DOHH2 (cell line): ENCODE measurements around the gene FAM193A.
"Not testable (repeated sequence)": the region's sequence is repeated elsewhere in the genome, so short reads cannot be mapped to it uniquely, and the experiment has no call there.

Experiments
- H3F3A ChIP-seq: fragments of 200-600 bp; sonication (generic), shearing (Covaris generic); 2 replicates; pipeline ENCODE4 v1.6.0; 2016; ENCODE audit warnings: antibody characterized with exemption, mild to moderate bottlenecking; ENCODE audit not compliant: control insufficient read depth, insufficient read depth
- H3K27ac ChIP-seq: fragments of 200-600 bp; sonication (generic); 2 replicates; pipeline ENCODE4 v1.5.1; 2014; ENCODE audit warnings: low read depth, mild to moderate bottlenecking, low read length, moderate library complexity
- H3K27me3 ChIP-seq: fragments of 200-600 bp; sonication (generic); 2 replicates; pipeline ENCODE4 v1.6.1; 2014; ENCODE audit warnings: mild to moderate bottlenecking, low read length, mixed read lengths; ENCODE audit not compliant: control insufficient read depth
- H3K36me3 ChIP-seq: fragments of 200-600 bp; sonication (generic); 2 replicates; pipeline ENCODE4 v1.6.1; 2014; ENCODE audit warnings: mild to moderate bottlenecking, low read length, moderate library complexity, mixed read lengths; ENCODE audit not compliant: control insufficient read depth
- H3K4me1 ChIP-seq: fragments of 200-600 bp; sonication (generic); 2 replicates; pipeline ENCODE4 v1.6.1; 2014; ENCODE audit warnings: mild to moderate bottlenecking, low read length, mixed read lengths; ENCODE audit not compliant: control insufficient read depth
- H3K4me2 ChIP-seq: fragments of 200-600 bp; sonication (generic); 2 replicates; pipeline ENCODE4 v1.6.0; 2014; ENCODE audit warnings: mild to moderate bottlenecking, low read length, moderate library complexity
- H3K4me3 ChIP-seq: fragments of 200-600 bp; sonication (generic); 2 replicates; pipeline ENCODE4 v1.5.1; 2014; ENCODE audit warnings: mild to moderate bottlenecking, low read length, mixed read lengths
- H3K79me2 ChIP-seq: fragments of 200-600 bp; sonication (generic); 2 replicates; pipeline ENCODE4 v1.6.1; 2014; ENCODE audit warnings: mild to moderate bottlenecking, low read length, mixed read lengths; ENCODE audit not compliant: control insufficient read depth
- H3K9me2 ChIP-seq: fragments of 200-600 bp; sonication (generic); replicated peaks from 2 replicates; pipeline ENCODE4 v1.6.1; 2014; ENCODE audit warnings: mild to moderate bottlenecking, low read length, mixed read lengths; ENCODE audit not compliant: control insufficient read depth
- H3K9me3 ChIP-seq: fragments of 200-600 bp; sonication (generic); 2 replicates; pipeline ENCODE4 v1.6.1; 2014; ENCODE audit warnings: antibody characterized with exemption, low read length, mixed read lengths; ENCODE audit not compliant: control insufficient read depth, insufficient read depth
- H4K20me1 ChIP-seq: fragments of 200-600 bp; sonication (generic); 2 replicates; pipeline ENCODE4 v1.6.0; 2014; ENCODE audit warnings: low read depth, mild to moderate bottlenecking, antibody characterized with exemption, low read length, moderate library complexity; ENCODE audit not compliant: control insufficient read depth, insufficient read depth
- CTCF ChIP-seq: fragments of 200-600 bp; sonication (generic); IDR thresholded peaks from one replicate; pipeline ENCODE4 v1.5.1; 2014; ENCODE audit warnings: antibody characterized with exemption, mild to moderate bottlenecking, low read depth, low read length; ENCODE audit not compliant: poor library complexity, severe bottlenecking
- EZH2phosphoT487 ChIP-seq: fragments of 200-600 bp; sonication (generic); IDR thresholded peaks from 2 replicates; pipeline ENCODE4 v1.6.1; 2017; ENCODE audit warnings: borderline replicate concordance, mild to moderate bottlenecking, antibody characterized with exemption, low read length, moderate library complexity, mixed read lengths

FAM193A gene

GRCh38 chr4:2636331-2636730 is 99.9 kb downstream of the FAM193A start:
- no peaks in the 10 kb centered on the region for H3K9me3 ChIP-seq
- no peaks in the 10 kb centered on the region for H3F3A ChIP-seq
- no peaks in the 10 kb centered on the region for H3K4me1 ChIP-seq
- H3K4me2 ChIP-seq: no peak overlapping the region
- peaks cover 42% of the 10 kb centered on the region for H3K36me3 ChIP-seq
- H4K20me1 ChIP-seq: no peaks in the 10 kb centered on the region
- H3K4me3 ChIP-seq: no peak overlapping the region
- H3K79me2 ChIP-seq: no peaks in the 10 kb centered on the region
- TF ChIP-seq EZH2phosphoT487 (no peak), CTCF (no peak)
- no peak overlapping the region for H3K27ac ChIP-seq
- H3K27me3 ChIP-seq: no peaks in the 10 kb centered on the region
- no peaks in the 10 kb centered on the region for H3K9me2 ChIP-seq

- not testable (repeated sequence) for H3F3A ChIP-seq, H3K4me3 ChIP-seq, H3K9me3 ChIP-seq, H3K4me1 ChIP-seq, H3K9me2 ChIP-seq, H3K4me2 ChIP-seq, H3K27ac ChIP-seq, H4K20me1 ChIP-seq, H3K79me2 ChIP-seq, H3K27me3 ChIP-seq
- H3K36me3 ChIP-seq: peaks cover 39% of the 10 kb centered on the region
These were observed 100.5 kb downstream of the FAM193A start for GRCh38 chr4:2636994-2637393.

GRCh38 chr4:2637956-2638552 is 101.6 kb downstream of the FAM193A start:
- no peaks in the 10 kb centered on the region for H4K20me1 ChIP-seq
- peaks cover 39% of the 10 kb centered on the region for H3K36me3 ChIP-seq
- TF ChIP-seq CTCF (no peak), EZH2phosphoT487 (no peak)

GRCh38 chr4:2638730-2639129 is 102.3 kb downstream of the FAM193A start:
- no peak overlapping the region for H3K27ac ChIP-seq
- no peaks in the 10 kb centered on the region for H4K20me1 ChIP-seq
- no peaks in the 10 kb centered on the region for H3K79me2 ChIP-seq
- peaks cover 39% of the 10 kb centered on the region for H3K36me3 ChIP-seq
- H3K9me3 ChIP-seq: no peaks in the 10 kb centered on the region
- no peaks in the 10 kb centered on the region for H3F3A ChIP-seq
- no peaks in the 10 kb centered on the region for H3K9me2 ChIP-seq
- no peak overlapping the region for H3K4me3 ChIP-seq
- no peak overlapping the region for H3K4me2 ChIP-seq
- no peak for TF ChIP-seq CTCF
- no peak for TF ChIP-seq EZH2phosphoT487
- H3K27me3 ChIP-seq: no peaks in the 10 kb centered on the region
- no peaks in the 10 kb centered on the region for H3K4me1 ChIP-seq

More at GRCh38 chr4:2637956-2638552, 101.6 kb downstream of the FAM193A start:
- Histone ChIP-seq H3K4me2 (no peak overlapping the region), H3K4me1 (no peaks in the 10 kb centered on the region), H3K9me3 (no peaks in the 10 kb centered on the region), H3K79me2 (no peaks in the 10 kb centered on the region), H3F3A (no peaks in the 10 kb centered on the region), H3K4me3 (no peak overlapping the region), H3K9me2 (no peaks in the 10 kb centered on the region), H3K27ac (no peak overlapping the region), H3K27me3 (no peaks in the 10 kb centered on the region)
